LNCaP clone FGC (cell line): ENCODE data around the gene CUBN.

Experiments used
- DNase-seq: peaks from one replicate; pipeline ENCODE4 v3.0.0-alpha.2; 2011; ENCODE audit warnings: low read depth
- H3K4me3 ChIP-seq: 2 replicates; pipeline ENCODE4 v1.5.1; 2011; ENCODE audit warnings: mild to moderate bottlenecking, low read depth, low read length, control low read depth
- CTCF ChIP-seq: IDR thresholded peaks from 2 replicates; pipeline ENCODE4 v1.5.1; 2012; ENCODE audit warnings: mild to moderate bottlenecking; ENCODE audit not compliant: control insufficient read depth, insufficient read depth; ENCODE audit errors: extremely low read depth

Gene CUBN

GRCh38 chr10:16992611-16993119 lies 136.9 kb downstream of the CUBN start:
- TF ChIP-seq CTCF = no peak
- no peak for DNase-seq
- H3K4me3 ChIP-seq = no peak overlapping the region

DNA sequence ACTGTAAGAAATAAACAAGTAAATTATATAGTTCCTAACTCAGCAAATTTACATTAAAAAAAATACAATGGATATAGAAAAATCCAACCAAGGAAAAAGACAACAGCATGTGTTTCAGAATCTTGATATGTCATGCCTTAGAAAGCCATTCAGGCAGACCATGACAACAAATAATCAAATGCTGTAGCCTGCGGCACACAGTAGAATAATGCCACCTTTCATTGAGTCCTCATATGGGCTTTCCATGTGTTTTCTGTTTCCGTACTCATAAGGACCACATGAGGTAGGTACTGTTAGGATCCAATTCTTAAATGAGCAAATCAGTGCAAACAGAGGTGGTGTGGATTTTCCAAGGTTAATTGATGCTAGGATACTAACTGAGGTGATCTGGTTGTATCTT lies 138.6 kb downstream of the CUBN start:
- DNase-seq = no peak
- H3K4me3 ChIP-seq = no peak overlapping the region
- no peak for TF ChIP-seq CTCF

DNA sequence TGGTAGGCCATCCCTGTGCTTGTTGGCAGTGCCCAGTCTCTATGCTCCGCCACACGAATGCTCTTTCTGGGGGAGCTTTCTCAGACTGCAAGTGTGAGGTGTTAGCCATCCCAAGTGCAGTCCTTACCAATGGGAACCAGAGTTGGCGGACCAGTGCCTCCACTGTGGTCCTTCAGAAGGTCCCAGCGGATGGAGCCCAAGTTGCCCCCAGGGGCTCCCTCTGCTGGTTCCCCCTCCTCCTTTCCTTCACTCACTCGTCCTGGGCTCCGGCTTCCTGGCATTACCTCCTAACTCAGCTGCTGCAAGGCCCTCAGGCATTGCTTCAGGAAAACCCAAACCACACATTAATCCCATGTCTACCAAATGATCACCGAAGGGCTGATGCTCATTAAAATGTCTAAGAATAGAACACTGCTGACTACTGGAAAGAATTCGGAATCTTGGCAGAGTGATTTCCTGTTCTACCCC lies 139.8 kb downstream of the CUBN start:
- no peak for TF ChIP-seq CTCF
- DNase-seq = no peak
- no peak overlapping the region for H3K4me3 ChIP-seq

DNA sequence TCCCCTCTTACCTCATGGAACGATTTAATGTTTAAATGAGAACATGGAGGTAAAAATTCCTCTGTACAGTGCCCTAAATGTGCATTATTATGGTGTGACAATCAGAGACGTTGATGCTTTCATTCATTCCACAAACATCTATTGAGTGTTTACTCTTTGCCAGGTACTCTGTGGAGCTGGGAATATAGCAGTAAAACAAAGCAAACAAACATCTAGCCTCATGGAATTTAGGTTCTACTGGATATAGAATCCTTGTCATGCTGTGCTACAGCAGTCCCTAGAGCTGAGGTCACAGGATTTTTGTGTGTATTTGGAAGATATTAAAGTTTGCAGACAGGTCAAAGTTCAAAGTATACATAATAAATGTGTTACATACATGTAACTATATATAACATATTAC lies 140.7 kb downstream of the CUBN start:
- no peak for DNase-seq
- no peak for TF ChIP-seq CTCF
- H3K4me3 ChIP-seq = no peak overlapping the region

- no peak overlapping the region for H3K4me3 ChIP-seq
- TF ChIP-seq CTCF = no peak
- no peak for DNase-seq
Measured at GRCh38 chr10:16987976-16988610, 141.5 kb downstream of the CUBN start.

DNA sequence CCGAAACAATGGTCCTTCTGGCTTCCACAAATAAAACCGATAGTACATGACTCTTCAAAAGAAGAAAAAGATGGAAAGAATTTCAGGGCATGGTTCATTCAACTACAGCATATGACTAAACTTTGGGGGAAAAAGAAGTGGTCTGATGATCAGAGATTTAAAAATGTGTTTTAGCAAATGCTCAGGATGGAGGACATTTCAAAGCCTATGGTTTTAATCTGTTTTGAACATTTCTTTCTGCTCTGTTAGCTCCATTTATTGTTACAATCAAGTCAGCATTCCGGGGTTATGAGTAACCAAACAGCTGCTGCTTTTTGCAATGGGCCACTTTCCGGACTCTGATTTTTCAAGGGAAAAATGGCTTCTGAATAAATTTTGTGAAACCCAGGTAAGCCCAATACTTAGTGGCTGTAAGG lies 142.4 kb downstream of the CUBN start:
- TF ChIP-seq CTCF = no peak
- DNase-seq = no peak
- no peak overlapping the region for H3K4me3 ChIP-seq
